GM12873 (cell line): ENCODE data around the gene ETV6.

Experiments
- CTCF ChIP-seq: IDR thresholded peaks from 2 replicates; pipeline ENCODE4 v1.5.1; 2012; ENCODE audit warnings: low read depth, mild to moderate bottlenecking, moderate library complexity, low read length, control low read depth; ENCODE audit not compliant: insufficient read depth; ENCODE audit errors: missing control alignments

The ETV6 gene

GRCh38 chr12:11717519-11717961 lies 68.1 kb downstream of the ETV6 start:
- TF ChIP-seq CTCF = no peak

- no peak for TF ChIP-seq CTCF
Measured at GRCh38 chr12:11718105-11718504, 68.6 kb downstream of the ETV6 start.

GRCh38 chr12:11718768-11719253 lies 69.3 kb downstream of the ETV6 start:
- TF ChIP-seq CTCF = no peak

- no peak for TF ChIP-seq CTCF
Measured at GRCh38 chr12:11719678-11720099, 70.2 kb downstream of the ETV6 start.

- no peak for TF ChIP-seq CTCF
Measured at GRCh38 chr12:11722071-11722470, 72.6 kb downstream of the ETV6 start.

- no peak for TF ChIP-seq CTCF
Measured at GRCh38 chr12:11722578-11723138, 73.2 kb downstream of the ETV6 start.

- TF ChIP-seq CTCF = no peak
Measured at GRCh38 chr12:11723993-11724392, 74.5 kb downstream of the ETV6 start.
